D341Med (cell line): ENCODE results near the gene ZNF213.

ENCODE experiments used
- DNase-seq: peaks from one replicate; pipeline ENCODE4 v3.0.0; 2012; ENCODE audit warnings: low spot score

Gene ZNF213

GRCh38 chr16:3134338-3135125 is at the start of gene ZNF213:
TSS of gene ZNF213 (plus strand) at chr16:3135029. CDS start at chr16:3137281, 2,252 bp downstream.
- peak; percentile 91 for DNase-seq

GRCh38 chr16:3085868-3086595 is 48.8 kb upstream of the ZNF213 start:
- no peak for DNase-seq

GRCh38 chr16:3086596-3087242 is 48.1 kb upstream of the ZNF213 start:
- no peak for DNase-seq

GRCh38 chr16:3087243-3088235 is 47.3 kb upstream of the ZNF213 start:
- no peak for DNase-seq

GRCh38 chr16:3088450-3088849 is 46.4 kb upstream of the ZNF213 start:
- DNase-seq: no peak

GRCh38 chr16:3088925-3089716 is 45.7 kb upstream of the ZNF213 start:
- DNase-seq: peak; percentile 12

GRCh38 chr16:3089717-3090592 is 44.9 kb upstream of the ZNF213 start:
- no peak for DNase-seq

GRCh38 chr16:3091551-3091950 is 43.3 kb upstream of the ZNF213 start:
- DNase-seq: no peak

GRCh38 chr16:3092501-3092941 is 42.3 kb upstream of the ZNF213 start:
- DNase-seq: no peak

GRCh38 chr16:3094289-3095027 is 40.4 kb upstream of the ZNF213 start:
- peak; percentile 61 for DNase-seq

GRCh38 chr16:3095869-3096268 is 39.0 kb upstream of the ZNF213 start:
- peak; percentile 48 for DNase-seq

GRCh38 chr16:3096362-3096761 is 38.5 kb upstream of the ZNF213 start:
- DNase-seq: no peak

- no peak for DNase-seq
Observed at GRCh38 chr16:3097266-3097665, 37.6 kb upstream of the ZNF213 start.

GRCh38 chr16:3098459-3099394 is 36.1 kb upstream of the ZNF213 start, which contains the start of gene ZSCAN10:
TSS of gene ZSCAN10 (minus strand) at chr16:3099294. CDS start at chr16:3092937, 6,357 bp downstream.
- peak; percentile 10 for DNase-seq

GRCh38 chr16:3099395-3099731 is 35.5 kb upstream of the ZNF213 start:
- no peak for DNase-seq

GRCh38 chr16:3099732-3100499 is 34.9 kb upstream of the ZNF213 start:
- peak; percentile 95 for DNase-seq
